HG03342 (cell line): ENCODE data around the gene B3GALT6.

Experiments used
- ATAC-seq: cut with Tn5 transposase; IDR thresholded peaks from one replicate; pipeline ENCODE4 v1.9.1; 2021; ENCODE audit warnings: mild to moderate bottlenecking, moderate library complexity; ENCODE audit not compliant: unreplicated experiment

B3GALT6 gene

DNA sequence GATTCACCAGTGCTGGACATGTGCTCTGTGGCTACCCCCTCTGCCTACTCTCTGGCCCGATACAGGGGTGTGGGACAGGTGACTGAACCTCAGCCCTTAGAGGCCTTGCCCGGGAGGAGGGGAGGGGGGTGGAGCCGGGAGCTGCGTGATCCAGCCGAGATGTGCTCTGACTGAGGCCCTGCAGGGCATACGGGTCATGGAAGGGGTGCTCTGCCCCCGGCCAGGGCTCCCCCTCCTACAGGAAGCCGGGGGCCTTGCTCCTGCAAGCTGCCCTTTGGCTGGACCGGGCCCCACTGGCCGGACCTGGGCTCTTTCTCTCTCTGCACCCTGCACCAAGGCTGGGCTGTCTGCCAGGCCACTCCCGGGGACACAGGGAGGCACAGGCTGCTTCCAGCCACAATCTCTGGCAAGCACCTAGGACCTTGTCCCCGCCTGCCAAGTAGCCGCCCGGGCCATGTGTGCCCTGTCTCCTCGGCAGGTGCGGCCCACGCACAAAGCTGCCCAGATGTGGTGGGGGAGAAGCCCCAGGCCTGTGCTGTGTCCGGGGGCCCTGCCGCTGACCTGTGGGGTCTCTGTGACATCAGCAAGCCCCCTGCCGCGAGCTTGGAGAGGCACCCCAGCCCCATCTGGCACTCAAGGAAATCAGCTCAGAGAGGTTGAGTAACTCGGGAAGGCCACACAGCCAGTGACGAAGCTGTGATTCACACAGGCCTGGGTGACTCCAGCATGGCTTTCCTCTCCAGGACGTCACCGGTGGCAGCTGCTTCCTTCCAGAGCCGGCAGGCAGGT lies 49.7 kb downstream of the B3GALT6 start:
- no peak for ATAC-seq

DNA sequence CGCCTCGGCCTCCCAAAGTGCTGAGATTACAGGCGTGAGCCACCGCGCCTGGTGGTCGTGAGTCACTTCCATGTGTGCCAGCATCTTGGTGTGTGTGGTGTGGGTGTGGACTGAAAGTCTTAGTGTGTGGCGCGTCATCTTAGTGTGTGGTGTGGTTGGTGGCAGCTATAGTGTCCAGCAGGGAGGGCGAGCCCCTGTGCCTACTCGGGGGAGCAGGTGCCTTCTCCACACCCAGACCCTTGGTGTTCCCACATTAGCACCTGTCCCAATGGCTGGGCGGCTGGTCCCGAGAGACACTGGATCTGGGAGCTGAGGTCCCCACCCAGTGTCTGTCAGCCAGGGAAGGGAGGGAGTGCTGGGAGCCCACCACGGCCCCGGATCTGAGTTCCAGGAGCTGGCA lies 51.0 kb downstream of the B3GALT6 start:
- ATAC-seq, result no peak

DNA sequence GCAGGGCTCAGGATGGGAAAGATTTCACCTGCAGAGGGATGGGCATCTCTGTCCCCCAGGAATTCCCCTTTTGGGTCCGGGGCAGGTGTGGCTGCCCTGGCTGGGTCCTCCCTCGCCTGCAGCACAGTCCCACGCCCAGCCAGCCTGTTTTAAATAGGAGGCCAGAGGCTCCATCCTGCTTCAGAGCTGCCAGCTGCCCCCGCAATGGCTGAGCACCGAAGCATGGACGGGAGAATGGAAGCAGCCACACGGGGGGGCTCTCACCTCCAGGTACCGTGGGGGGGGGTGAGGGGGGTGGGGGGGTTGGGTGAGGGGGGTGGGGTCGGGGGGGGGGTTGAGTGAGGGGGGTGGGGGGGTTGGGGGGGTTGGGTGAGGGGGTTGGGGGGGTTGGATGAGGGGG lies 51.8 kb downstream of the B3GALT6 start:
- ATAC-seq, result no peak
